NCI-H345 (cell line): Measurements from ENCODE around the gene TMUB2.

Experiments
- DNase-seq: peaks from one replicate; lab custom pipeline; 2025; lab: John Stamatoyannopoulos, UW

The TMUB2 gene

GRCh38 chr17:44176671-44177501 is 9.9 kb upstream of the TMUB2 start:
- DNase-seq = no peak

- DNase-seq = no peak
Observed at GRCh38 chr17:44177640-44178039, 9.1 kb upstream of the TMUB2 start.

GRCh38 chr17:44178133-44178532 is 8.6 kb upstream of the TMUB2 start:
- DNase-seq = no peak

- no peak for DNase-seq
Observed at GRCh38 chr17:44183024-44183423, 3.7 kb upstream of the TMUB2 start.

- DNase-seq = no peak
Observed at GRCh38 chr17:44184212-44184810, 2.5 kb upstream of the TMUB2 start.

DNA sequence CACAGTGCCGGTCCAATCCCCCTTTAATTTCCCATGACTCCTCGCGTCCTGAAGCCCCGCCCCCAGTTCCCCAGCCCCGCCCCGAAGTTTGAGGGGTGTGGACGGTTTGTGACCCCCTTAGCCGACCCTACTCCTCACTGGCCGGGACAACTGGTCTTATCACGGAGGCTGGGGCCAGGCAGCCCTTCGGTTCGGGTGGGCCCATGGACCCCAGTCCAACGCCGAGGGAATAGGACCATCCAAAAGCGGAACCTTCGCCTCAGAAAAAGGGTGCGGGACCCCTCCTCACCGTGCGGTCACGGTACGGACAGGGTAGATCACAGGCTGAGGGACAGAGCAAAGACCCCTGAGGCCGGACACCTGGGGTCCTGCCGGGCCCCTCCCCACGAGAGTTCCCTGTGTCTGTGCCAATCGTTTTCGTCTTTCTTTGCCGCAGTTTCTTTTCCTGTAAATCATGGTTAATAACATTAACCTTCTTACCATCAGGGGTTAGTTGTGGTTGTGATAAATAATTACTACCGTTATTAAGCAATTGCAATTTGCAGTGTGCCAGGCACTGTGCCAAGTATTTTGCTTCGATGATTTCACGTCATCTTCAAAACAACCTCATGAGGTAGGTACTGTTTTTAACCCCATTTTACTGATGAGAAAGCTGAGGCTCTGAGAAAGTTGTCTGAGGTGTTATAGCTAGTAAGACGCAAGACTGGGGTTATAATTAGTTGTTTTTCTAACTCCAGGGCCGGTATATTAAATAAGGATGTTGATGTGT is 543 bp downstream of the TMUB2 start:
- no peak for DNase-seq

- no peak for DNase-seq
Observed at GRCh38 chr17:44188576-44189403, 2.0 kb downstream of the TMUB2 start.

GRCh38 chr17:44190481-44190880 is 3.7 kb downstream of the TMUB2 start:
- no peak for DNase-seq

DNA sequence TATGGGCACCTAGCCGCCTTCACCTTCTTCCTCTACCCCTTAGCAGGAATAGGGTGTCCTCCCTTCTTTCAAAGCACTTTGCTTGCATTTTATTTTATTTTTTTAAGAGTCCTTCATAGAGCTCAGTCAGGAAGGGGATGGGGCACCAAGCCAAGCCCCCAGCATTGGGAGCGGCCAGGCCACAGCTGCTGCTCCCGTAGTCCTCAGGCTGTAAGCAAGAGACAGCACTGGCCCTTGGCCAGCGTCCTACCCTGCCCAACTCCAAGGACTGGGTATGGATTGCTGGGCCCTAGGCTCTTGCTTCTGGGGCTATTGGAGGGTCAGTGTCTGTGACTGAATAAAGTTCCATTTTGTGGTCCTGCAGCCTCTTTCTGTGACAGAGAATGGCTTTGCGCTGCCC is 4.6 kb downstream of the TMUB2 start:
- DNase-seq = no peak

DNA sequence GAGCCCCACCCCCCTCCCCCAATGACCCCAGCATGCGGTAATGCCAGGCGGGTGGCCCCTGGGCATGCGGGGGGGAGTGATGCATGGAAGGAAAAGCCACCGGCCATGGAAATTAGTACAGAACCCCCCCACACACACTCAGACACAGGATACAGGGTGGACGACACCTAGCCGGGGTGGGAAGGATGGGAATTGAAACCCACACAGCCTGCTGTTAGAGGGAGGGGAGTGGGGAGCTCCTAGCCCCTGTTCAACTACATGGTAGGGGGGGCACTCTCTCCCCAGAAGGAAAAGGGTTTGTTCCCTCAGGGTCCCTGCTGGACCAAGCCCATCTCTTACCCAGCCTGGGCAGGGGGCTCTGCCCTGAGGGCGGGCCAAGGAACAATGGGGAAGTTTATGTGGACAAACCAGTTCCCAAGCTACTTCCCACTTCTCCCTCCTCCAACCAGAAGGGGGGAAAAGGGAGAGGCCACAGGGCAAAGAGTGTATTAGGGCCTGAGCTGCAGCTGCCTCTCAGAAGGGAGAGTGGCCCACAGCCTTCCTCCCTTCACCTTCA is 5.2 kb downstream of the TMUB2 start:
- no peak for DNase-seq

DNA sequence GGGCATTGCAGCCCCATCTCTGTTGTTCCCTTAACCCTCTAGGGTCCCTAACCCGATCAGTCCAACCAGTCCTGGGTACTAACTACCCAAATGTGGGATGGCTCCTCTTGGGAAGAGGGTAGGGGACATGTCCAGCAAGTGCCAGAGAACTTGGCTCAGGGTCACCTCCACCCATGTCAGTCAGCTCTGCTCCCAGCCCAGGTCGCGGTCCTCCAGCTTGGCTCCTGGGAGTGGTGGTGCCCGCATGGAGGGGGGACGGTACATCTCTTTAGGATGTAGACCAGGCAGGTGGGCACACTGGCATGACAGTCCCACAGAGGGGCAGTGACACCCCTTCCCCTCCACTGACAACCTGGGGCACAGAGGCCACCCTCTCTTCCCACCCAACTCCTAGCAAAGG is 6.0 kb downstream of the TMUB2 start:
- DNase-seq = no peak

DNA sequence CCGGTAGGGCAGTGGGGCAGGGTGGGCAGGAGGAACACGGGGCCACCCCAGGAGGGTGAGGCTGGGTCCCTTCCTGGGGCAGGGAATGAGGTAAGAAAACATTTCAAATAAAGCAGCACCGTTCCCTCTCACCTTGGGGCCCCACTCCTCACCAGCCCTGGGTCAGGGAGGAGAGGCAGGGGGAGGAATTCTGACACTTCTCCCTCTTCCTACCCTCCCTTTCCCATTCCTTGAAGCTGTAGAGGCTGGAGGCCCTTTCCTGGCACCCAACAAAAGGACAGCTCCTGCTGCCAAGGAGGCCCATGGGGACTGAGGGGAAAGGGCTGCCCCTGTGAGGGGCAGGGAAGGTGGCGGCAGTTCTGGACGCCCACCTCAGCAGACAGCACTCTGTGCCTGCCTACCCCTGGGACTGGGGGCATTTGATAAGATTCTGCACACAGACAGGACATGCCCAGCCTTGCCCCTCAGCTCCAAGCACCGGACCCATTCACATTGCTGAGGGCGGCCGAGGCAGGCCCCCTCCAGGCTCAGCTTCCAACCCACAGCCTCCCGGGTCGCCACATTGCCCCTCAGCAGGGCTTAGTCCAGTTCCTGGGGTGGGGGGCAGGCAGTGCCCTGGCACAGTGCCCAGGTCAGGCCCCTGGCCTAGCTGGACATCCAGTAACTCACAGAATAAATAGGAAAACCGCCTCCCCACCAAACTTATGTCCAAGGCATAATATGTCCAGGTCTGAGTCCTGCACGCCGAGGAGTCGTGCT is 6.7 kb downstream of the TMUB2 start:
- DNase-seq = no peak

- no peak for DNase-seq
Observed at GRCh38 chr17:44197107-44197506, 10.3 kb downstream of the TMUB2 start.

- no peak for DNase-seq
Observed at GRCh38 chr17:44197980-44198720, 11.4 kb downstream of the TMUB2 start.

- peak; percentile 66 for DNase-seq
Observed at GRCh38 chr17:44198721-44199552, 12.2 kb downstream of the TMUB2 start.

GRCh38 chr17:44199553-44200477 is 13.0 kb downstream of the TMUB2 start, which contains the start of gene ATXN7L3:
ATXN7L3 (minus strand) TSS chr17:44199884; CDS start chr17:44198070, 1,814 bp downstream.
- DNase-seq = peak; percentile 98

GRCh38 chr17:44200478-44201155 is 13.8 kb downstream of the TMUB2 start:
- no peak for DNase-seq
